Stimulated activated CD8-positive, alpha-beta memory T cell treated with anti-CD3 and anti-CD28 coated beads, Interleukin-15, amount 100 ng/mL, for 24 hours (primary cell): ENCODE measurements around the gene DNM3.
"Not testable (repeated sequence)": the region's sequence is repeated elsewhere in the genome, so short reads cannot be mapped to it uniquely, and the experiment has no call there.

Experiments
- DNase-seq: peaks from one replicate; pipeline ENCODE4 v3.0.0-alpha.2; 2020; ENCODE audit warnings: low read depth

DNM3 gene

DNA sequence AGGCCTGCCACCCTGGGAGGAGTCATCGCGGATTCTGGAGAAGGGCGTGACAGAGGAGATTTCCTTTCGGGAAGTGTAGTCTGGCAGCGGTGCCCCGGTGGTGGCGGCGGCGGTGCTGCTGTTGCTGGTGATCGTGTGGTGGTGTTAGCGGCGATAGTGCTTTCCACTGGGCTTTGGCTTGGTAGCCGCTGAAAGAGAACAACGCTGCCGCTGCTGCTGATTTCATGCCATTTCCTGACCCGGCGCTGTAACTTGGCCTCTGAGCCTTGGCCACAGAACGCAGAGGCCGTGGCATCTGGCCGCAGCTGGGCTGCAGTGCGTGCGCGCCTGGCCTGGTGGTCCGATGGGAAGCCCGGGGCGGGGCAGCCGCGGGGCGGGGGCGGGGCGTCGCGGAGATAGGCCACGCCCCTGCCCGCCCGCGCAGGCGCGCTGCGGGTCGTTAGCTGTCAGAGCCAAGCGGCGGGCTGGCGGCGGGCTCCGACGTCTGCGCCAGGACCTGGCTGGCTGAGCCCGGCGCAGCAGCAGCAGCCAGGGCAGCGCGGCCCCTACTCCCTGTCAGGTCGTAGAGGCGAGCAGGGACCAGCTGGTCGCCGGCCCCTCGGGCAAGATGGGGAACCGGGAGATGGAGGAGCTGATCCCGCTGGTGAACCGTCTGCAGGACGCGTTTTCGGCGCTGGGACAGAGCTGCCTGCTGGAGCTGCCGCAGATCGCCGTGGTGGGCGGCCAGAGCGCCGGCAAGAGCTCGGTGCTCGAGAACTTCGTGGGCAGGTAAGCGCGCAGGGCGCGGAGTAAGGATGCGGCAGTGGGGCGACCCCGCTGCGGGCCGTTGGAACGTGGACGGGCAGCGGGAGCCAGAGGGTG, at the start of gene DNM3:
Gene DNM3, plus strand, starts transcription at position 449 of the 861 bp plus-strand sequence. Its CDS starts 159 bp downstream, at position 608.
- DNase-seq, result peak; percentile 60

DNA sequence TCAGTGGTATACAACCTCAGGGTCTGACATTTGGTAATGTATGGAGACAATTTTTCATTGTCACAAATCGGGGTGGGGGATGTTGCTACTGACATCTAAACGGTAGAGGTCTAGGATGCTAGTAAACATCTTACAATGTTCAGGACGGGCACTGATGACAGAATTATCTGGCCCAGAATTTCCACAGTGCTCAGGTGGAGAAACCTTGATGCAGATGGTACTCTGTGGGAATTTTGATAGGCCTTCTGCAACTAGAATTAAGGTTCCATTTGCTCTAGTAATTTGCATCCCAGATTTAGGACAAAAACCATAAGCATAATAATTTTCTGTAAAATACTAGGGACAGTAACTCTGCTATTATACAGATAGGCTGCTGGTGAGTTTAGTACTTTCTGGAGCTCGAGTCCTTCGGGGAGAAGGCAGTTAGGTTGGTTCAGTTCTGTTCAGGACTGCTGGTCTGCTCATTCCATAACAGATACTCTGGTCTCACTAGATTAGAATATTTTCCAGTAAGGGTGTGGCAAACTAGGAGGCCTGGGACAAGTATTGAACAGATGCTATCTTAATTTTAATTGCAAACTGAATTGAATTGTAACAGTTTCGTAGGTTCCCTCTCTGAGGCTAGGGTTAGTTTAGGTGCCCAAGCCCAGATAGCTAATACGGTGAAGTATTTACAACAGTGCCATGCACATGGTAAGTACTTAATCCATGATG, 48.5 kb upstream of the DNM3 start:
- no peak for DNase-seq

DNA sequence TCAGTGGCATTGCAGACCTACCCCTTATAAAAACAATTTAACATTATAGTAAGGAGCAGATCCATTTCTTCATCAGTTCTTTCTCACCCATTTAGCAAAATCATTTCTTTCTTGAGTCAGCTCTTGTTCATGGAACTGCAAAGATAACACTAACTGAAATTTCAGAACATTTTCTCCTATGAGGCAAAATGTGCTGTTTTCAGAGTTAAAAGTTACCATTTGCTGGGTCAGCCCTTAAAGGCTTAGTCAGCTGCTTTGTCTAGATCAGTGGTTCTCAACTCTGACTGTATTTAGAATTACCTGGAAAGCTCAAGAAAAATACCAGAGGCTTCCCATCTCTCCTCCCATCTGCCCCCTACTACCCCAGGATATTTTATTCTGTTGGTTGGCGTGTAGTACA, 47.7 kb upstream of the DNM3 start:
- no peak for DNase-seq

DNA sequence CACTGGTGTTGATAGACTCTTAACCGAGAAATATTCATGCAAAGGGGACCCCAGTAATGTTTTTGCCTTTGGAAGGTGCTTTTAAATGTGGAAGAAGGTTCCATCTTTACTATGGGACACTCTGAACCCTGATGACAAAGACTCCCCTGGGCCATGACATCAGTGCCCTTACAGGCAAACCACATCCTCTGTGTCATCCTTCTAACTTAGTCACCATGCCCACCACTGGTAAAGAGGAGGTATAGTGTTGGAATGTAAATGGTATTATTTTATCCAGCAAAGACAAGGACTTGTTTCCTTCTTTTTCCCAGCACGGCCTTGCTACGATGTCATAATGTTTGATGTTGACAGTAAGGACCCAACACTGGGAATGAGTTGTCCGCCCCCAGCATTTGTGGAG, 47.2 kb upstream of the DNM3 start:
- no peak for DNase-seq

DNA sequence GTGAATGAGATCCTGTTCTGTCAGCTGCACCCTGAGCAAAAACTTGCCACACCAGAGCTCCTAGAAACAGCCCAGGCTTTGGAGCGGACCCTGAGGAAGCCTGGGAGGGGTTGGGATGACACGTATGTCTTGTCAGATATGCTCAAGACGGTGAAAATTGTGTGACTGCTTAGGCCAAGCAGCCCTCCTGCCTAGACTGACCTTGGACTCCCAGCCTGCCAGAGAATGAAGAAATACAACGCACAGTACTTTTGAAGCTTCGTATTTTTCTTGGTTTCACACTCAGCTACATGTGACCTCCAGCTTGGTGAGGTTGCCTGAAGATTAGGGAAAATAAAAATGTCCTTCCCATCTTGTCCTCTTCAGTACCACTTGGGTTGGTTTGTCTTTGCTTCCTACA, 44.7 kb upstream of the DNM3 start:
- DNase-seq, result no peak

DNA sequence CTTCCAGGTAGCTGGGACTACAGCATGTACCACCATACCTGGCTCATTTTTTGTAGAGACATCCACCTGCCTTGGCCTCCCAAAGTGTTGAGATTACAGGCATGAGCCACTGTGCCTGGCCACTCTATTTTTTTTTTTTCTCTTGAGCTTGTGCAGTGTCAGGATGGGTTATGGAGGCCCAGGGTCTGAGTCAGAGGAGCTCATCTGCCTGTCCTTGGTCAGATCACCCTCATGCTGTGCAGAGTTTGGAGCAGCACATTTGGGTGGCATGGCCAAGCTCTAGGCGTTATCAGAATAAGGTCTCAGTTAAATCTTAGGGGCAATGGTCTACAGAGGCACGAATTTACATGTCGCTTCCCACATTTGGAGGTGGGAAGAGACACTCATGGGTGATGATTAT, 43.0 kb upstream of the DNM3 start:
- no peak for DNase-seq

DNA sequence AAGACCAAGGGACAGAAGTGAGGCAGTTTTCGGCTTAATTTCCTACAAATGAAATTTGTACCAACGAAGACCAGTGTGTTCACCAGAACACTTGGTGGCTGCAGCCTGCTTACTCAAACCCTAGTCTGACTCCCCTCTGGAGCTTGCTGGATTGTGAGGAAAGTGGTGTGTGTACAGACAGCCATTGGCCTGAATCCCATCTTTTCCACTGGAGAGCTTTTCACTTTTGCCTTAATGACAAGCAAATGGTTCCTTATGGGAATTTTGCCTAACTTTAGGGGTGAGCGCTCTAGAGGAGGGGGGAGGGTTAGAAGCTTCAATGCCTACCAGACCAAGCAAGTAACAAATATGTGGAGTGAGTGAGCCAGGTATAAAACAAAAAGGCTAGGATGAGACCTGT, 42.5 kb upstream of the DNM3 start:
- no peak for DNase-seq

DNA sequence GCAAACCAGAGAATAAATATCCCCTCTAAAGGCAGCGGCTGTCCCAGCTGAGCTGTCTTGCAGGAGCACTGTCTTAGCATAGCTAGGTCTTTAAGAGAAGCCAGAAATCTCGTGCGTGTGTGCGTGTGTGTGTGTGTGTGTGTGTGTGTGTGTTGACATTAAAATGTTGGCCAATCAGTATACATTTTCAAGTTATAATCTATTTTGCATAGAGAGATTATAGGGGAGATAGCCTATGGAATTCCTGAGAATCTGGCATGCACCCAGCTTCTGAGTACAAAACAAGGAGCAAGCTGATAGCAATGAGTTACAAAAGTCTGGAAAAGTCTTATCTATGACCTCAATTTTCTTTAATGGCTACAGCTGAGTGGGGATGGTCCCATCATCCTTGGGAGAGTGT, 42.1 kb upstream of the DNM3 start:
- no peak for DNase-seq

DNA sequence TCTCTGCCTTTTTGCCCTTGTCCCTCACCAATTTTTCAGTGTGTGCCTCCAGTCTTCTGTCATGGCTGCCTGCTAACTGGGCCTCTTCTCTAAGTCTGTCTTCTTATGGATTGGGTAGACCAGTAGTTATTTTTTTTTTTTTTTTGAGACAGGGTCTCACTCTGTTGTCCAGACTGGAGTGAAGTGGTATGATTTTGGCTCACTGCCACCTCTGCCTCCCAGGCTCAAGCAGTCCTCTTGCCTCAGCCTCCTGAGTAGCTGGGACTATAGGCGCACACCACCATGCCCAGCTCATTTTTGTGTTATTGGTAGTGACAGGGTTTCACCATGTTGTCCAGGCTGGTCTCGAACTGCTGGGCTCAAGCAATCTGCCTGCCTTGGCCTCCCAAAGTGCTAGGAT, 41.6 kb upstream of the DNM3 start:
- DNase-seq, result not testable (repeated sequence)

DNA sequence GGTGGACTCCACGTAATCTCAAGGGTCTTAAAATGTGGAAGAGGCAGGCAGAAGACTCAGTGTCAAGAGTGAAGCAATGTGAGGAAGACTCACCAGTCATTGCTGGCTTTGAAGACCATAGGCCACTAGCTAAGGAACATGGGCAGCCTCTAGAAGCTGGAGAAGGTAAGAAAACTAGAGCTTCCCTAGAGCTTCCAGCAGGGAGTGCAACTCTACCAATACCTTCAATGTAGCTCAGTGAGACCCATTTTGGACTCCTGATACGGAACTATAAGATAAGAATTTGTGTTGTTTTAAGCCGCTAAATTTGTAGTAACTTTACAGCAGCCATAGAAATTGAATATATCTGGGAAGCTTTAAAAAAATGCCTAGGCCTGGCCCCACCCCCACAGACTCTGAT, 41.0 kb upstream of the DNM3 start:
- no peak for DNase-seq

DNA sequence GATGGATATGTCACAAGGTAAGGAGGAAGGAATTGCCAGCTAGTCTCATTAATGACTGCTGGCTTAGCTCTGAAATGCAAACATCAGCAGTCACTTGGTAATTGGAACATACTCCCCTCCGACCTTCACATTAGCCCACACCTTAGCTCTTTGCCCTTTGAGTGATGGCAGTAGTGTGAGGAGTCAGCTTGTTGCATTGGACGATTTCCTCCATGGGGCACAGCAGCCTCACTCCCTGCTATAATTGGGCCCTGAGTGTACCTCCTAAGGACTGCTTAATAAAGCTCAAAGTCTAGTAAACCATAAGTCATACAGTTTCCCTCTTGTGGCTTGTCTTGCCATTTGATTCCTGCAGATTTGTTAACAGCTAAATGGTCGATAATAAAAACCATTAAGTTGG, 40.4 kb upstream of the DNM3 start:
- no peak for DNase-seq

DNA sequence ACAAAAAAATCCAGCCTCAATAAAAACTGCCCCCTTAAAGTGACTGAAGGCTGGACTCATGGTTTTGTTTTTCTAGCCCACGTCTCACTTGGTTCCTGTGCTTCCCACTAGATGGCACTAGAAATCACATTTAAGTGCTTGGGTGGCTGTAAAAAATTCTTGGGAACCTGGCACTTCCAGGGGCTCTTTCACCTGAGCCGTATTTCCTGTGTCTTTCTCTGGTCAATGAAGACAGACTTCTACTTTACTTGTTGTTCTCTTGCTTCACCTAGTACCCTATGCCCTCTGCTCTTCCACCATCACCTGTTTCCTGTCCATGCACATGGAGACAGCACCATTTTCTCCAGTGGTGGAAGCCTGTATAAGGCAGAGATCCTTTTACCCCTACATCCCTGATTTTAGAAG, 39.8 kb upstream of the DNM3 start:
- DNase-seq, result no peak

DNA sequence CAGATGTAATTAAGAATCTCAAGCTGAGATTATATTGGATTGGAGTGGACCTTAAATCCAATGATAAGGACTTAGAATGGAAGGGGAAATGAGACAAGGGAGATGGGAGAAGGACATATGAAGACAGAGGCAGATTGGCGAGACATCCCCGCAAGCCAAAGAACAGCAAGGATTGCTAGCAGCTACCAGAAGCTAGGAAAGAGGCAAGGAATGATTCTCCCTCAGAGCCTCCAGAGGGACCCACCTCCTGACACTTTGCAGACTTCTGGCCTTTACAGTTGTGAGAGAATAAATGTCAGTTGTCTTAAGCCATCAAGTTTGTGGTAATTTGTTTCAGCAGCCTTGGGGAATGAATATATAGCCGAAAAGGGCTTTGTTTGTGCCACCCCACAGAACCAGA, 39.1 kb upstream of the DNM3 start:
- no peak for DNase-seq

DNA sequence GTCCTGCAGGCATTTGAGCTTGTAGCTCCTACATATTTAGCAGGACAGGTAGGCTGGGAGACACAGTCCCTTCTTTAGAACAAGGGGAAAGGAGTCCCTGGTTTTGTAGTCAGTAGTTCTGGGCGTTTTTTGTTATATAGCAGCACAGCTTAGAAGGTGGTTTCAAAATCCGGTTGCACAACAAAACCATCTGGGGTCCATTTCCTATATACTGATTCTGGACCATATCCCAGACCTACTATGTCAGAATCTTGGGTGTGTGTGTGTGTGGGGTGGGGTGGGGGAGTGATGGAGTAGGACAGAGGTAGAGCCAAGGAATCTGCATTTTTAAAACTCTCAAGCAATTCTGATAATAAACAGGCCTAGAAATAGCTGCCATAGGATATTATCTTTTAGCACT, 38.3 kb upstream of the DNM3 start:
- no peak for DNase-seq

DNA sequence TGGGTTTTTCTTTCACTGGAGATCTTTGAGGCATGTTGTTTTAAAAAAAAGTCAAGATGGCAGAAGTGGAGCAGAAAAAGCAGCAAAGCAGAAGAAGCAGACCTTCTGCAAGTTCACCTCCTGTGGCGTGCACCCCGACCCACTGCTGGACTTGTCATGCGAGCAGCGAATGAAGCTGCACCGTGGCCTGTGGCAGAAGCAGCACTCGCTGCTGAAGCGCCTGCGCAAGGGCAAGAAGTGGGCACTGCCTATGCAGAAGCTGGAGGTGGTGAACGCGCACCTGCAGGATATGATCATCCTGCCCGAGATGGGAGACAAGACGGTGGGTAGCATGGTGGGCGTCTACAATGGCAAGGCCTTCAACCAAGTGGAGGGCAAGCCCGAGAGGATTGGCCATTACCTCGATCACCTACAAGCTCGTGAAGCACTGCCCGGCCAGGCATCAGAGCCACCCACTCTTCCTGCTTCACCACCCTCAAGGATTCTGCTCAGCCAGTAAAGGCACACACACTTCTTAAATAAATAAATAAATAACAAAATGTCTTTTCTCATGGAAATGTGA, 37.8 kb upstream of the DNM3 start:
- no peak for DNase-seq

DNA sequence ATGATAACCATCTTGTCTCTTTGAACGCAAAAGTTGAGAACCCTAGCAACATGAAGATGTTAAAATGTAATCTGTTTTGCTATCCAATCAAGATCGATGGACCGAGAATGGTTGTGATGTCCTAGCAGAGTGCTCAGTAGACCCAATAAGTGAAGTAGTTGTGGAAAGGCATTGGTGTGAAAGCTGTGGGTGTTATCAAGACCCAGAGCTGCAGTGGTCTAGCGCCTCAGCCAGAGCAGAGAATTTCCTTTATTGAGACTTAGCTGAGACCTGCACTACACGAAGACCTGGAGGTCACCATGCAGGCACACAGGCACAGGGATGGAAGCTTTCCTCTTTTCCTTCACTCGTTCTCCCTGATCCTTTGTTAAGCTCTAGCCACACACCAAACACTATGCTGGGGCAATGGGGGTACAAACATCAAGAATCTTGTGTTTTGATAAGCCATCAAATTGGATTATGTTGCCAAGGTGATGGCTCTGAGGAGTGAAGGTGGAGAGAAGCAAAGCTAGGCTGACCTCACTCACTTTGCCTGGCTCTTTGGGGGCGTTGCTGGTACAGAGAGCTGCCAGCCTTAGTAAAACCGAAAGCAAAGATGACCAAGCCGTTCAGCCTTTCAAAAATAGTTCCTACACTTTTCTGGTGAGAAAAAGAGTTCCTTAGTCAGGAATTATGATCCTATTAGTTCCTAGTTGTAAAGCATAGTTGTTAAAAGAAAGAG, 35.7 kb upstream of the DNM3 start:
- DNase-seq, result no peak

DNA sequence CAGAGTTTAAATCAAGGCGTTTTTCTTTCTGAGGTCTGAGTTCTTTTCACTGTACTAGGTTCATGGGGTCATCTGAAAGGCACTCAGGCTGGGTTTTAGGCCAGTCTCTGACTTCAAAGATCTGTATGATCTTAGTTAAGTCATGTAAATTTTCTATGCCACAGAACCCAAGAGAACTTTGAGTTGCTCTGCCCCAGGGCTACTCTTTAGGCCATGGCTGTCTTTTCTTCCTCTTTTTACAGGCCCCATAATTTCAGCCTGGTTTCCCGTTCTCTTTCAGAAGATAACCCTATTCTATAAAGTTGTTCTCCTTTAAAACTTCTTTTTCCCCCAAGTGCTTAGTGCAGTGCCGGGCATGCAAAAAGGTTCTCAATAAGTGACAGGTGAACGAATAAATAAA, 33.7 kb upstream of the DNM3 start:
- DNase-seq, result no peak

DNA sequence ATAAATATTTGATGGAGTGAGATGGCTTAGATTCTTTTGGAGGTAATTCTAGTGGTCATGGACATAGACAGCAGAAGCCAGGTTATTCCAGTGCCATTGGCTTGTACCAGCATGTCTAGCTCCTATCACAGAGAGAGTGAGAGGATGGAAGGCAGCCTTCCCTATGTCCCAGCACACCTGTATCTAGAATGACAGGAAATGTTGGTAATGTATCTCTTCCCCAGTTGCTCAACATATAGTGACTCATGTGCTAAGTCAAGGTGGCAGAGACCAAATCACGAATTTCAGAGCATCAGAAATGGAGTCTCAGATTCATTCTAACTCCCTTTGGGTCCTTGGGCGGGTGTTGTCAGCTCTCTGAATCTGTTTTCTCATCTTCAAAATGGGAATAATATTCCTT, 31.5 kb upstream of the DNM3 start:
- no peak for DNase-seq

DNA sequence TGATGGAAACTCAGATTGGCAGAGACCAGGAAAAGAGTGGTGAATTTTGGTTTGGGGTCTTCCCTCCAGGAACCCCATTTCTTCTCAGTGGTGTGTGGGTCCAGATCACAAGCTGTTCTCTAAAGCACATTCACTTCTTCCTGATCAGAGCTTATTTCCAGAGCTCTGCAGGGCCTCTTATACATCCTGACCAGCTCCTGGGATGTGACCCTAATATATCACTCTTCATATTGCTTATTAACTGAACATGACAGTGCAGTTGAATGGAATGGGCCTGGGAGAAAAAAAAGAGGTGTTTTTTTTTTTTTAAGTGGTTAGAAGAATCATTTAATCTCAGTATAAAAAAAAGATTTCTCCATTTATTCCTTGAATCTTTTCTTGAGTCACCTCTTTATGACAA, 29.6 kb upstream of the DNM3 start:
- no peak for DNase-seq

DNA sequence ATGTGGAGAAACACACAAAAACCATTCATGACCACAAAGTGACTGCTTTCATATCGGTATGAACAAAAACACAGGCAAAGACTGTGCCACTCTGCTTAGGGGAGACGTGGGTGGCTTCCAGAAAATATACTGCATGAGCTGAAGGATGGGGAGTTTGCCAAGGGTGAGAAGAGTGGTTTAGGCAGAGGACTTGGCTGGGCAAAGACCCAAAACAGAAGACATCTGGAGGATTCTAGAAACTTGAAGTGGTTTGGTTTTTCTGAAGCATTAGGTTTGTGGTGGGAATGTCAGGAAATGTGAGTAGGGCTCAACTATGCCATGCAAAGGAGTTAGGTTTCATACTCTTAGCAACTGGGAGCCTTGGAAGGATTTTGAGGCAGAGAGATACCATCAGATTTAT, 26.6 kb upstream of the DNM3 start:
- no peak for DNase-seq

DNA sequence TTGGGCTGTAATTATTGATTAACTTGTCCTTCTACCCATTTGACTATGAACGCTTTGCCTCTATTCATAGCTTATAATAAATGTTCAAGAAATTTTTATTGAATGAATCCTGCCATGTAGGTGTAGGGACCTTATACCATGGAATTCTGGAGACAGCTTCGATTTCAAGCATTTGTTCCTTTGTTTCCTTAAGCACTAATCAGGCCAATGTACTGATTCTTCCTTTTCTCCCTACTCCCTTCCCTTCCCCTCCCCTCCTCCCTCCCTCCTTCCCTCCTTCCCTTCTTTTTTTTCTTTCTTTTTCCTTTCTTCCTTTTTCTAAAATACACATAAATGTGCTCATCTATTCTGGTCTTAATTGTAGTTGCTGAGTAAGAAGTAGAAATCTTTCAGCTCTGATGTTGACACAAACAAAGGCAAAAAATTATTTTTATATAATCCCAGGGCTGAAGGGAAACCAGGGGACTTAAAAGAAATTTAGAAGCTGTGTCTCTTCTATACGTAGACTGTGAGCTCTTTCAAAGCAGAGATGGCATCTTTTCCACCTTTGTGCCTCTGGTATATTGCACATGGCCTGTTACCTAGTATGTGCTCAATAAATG, 24.9 kb upstream of the DNM3 start:
- DNase-seq, result no peak
